BE2C (cell line): Measurements from ENCODE around the gene TFPT.

Experiments
- DNase-seq: peaks from one replicate; pipeline ENCODE4 v3.0.0-alpha.2; 2020
- H3K27me3 ChIP-seq: fragments of 250-450 bp; sonication (Bioruptor Pico); 2 replicates; pipeline ENCODE4 v1.5.1; 2020; ENCODE audit warnings: mild to moderate bottlenecking
- H3K36me3 ChIP-seq: fragments of 250-450 bp; sonication (Bioruptor Pico); 2 replicates; pipeline ENCODE4 v1.5.1; 2020; ENCODE audit warnings: mild to moderate bottlenecking
- H3K4me1 ChIP-seq: fragments of 250-450 bp; sonication (Bioruptor Pico); 2 replicates; pipeline ENCODE4 v1.5.1; 2020
- H3K4me3 ChIP-seq: 2 replicates; pipeline ENCODE4 v1.5.1; 2011; ENCODE audit warnings: low read depth, low read length
- H3K9me3 ChIP-seq: fragments of 250-450 bp; sonication (Bioruptor Pico); 2 replicates; pipeline ENCODE4 v1.5.1; 2020
- CTCF ChIP-seq: IDR thresholded peaks from 2 replicates; pipeline ENCODE4 v1.5.1; 2012; ENCODE audit warnings: mild to moderate bottlenecking, low read depth, low read length

The TFPT gene

DNA sequence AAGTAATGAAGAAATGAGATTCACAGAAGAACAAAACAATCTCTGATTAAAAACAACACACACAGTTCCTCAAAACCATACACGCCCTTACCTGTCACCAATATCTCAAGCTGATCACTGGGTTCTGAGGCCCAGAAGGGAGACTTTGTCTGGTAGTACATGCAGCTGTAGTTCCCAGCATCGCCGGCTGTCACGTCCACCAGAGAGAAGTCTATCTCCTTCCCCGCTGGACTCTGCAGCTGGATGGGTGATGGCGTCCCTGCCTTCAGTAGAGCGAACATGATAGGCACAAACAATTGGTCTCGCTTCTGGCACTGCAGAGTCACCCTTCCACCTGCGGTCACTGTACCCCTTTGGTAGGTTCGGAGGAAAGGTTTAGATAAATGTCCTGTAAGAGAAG is 41.6 kb downstream of the TFPT start:
- H3K27me3 ChIP-seq = no peaks in the 10 kb centered on the region; the same call in 1 of the 2 replicates
- no peaks in the 10 kb centered on the region for H3K9me3 ChIP-seq
- no peak for TF ChIP-seq CTCF
- no peak for DNase-seq
- H3K4me3 ChIP-seq = no peak overlapping the region
- no peaks in the 10 kb centered on the region for H3K4me1 ChIP-seq
- no peaks in the 10 kb centered on the region for H3K36me3 ChIP-seq

DNA sequence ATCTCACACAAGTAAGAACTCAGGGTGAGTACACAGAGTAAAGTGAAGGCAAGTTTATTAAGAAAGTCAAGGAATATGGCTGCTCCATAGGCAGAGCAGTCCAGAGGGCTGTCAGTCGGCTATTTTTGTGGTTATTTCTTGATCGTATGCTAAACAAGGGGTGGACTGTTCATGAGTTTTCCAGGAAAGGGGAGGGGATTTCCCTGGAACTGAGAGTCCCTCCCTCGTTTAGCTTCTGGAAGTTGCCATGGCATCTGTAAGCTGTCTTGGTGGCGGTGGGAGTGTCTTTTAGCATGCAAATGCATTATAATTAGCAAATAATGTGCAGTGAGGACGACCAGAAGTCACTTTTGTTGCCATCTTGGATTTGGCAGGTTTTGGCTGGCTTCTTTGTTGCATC is 46.0 kb downstream of the TFPT start:
- Histone ChIP-seq H3K4me3 (no peak overlapping the region), H3K9me3 (no peaks in the 10 kb centered on the region), H3K36me3 (no peaks in the 10 kb centered on the region), H3K27me3 (peaks cover 12% of the 10 kb centered on the region), H3K4me1 (no peaks in the 10 kb centered on the region)
- no peak for DNase-seq
- no peak for TF ChIP-seq CTCF

DNA sequence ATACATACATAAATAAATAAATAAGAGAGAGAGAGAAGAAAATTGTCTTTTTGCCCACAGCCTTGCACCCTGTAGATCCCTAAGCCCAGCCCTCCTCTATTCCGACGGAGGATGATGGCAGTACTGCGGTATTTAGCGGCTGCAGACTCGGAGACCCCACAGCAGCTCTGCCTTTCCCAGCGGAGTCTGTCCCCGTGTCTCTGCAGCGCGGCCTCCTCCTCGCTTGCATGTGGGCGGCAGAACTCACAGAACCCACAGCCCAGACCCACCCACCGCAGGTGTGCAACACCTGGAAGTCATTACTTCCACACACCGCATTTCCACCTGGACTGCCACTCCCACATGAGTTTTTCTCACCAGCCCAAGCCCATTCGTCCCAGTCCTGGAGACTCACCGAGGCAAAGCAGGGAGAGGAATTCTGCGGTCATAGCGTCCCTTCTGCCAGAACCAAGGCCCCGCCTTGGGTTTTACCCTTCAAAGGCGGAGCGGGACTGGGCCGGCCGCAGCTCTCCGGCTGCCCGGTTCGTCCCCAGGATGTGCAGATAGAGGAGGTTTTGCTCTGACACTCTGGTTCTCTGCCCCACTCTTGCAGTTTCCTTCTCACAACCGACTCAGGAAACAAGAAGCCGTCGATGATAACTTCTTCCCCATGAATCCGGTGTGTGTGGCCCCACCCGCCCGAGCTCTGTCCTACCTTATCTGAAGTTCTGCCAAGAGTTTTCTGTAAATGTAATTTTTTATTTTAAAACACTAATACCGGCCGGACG is 51.9 kb downstream of the TFPT start, which contains the start of gene VSTM1:
Gene VSTM1, minus strand, starts transcription at position 548 of the 767 bp plus-strand sequence. Its CDS starts 120 bp downstream, at position 428.
- DNase-seq = no peak
- no peak within 1 kb of the TSS for H3K4me3 ChIP-seq
- no peak for TF ChIP-seq CTCF

DNA sequence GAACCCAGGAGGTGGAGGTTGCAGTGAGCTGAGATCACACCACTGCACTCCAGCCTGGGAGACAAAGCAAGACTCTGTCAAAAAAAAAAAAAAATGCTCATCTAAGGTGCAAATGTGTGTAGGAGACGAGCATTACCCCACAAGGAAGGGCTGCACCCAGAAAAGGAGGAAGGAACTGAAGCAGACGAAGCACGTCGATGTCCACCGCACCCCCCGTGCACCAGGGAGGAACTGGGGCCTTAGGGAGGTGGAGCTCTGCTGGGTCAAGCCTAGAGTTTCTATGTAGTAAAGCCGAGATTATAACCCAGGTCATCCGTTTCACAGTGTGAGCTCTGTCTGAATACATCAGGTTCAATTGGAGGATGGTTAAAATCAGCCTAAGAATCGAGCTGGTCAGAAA is 52.8 kb downstream of the TFPT start:
- no peak for TF ChIP-seq CTCF
- Histone ChIP-seq H3K4me1 (no peaks in the 10 kb centered on the region), H3K4me3 (no peak overlapping the region), H3K9me3 (no peaks in the 10 kb centered on the region), H3K36me3 (no peaks in the 10 kb centered on the region), H3K27me3 (peaks cover 27% of the 10 kb centered on the region)
- DNase-seq = no peak

More for the DNA sequence above, 51.9 kb downstream of the TFPT start, which contains the start of gene VSTM1:
- H3K36me3 ChIP-seq = no peaks in the 10 kb centered on the region
- peaks cover 27% of the 10 kb centered on the region for H3K27me3 ChIP-seq
- no peaks in the 10 kb centered on the region for H3K9me3 ChIP-seq
- H3K4me1 ChIP-seq = no peaks in the 10 kb centered on the region
